Activated naive CD8-positive, alpha-beta T cell treated with anti-CD3 and anti-CD28 coated beads, Interleukin-2, amount 10 ng/mL, durations not matched to agents 7 days and 5 days (primary cell): Measurements from ENCODE around the gene SCAMP3. TPM values are rescaled to one million over a fixed set of nuclear protein-coding genes. Genes with fewer than 3 reads are reported as not detected.
"Not testable (repeated sequence)": the region's sequence is repeated elsewhere in the genome, so short reads cannot be mapped to it uniquely, and the experiment has no call there.

Experiments
- ATAC-seq: fragments of 150-1000 bp; cut with Tn5 transposase; one replicate; pipeline ENCODE4 v1.10.0; 2021; ENCODE audit warnings: low read depth, moderate library complexity
- POLR2A ChIA-PET: fragments of 350-600 bp; sonication (Branson Sonifier 250); formaldehyde crosslinking; loops from one replicate; lab custom pipeline; 2021; ENCODE audit warnings: antibody characterized with exemption; lab: Charles Lee
- DNase-seq: peaks from one replicate; pipeline ENCODE4 v3.0.0; 2021
- H3K27ac Mint-ChIP-seq: one replicate; pipeline ENCODE4 v1.8.0; 2022; ENCODE audit warnings: mild to moderate bottlenecking, mixed read lengths
- H3K27me3 Mint-ChIP-seq: one replicate; pipeline ENCODE4 v1.8.0; 2022; ENCODE audit warnings: mild to moderate bottlenecking, moderate library complexity, mixed read lengths
- H3K36me3 Mint-ChIP-seq: one replicate; pipeline ENCODE4 v1.8.0; 2021; ENCODE audit warnings: mild to moderate bottlenecking, mixed read lengths
- H3K4me1 Mint-ChIP-seq: one replicate; pipeline ENCODE4 v1.8.0; 2021; ENCODE audit warnings: mixed read lengths
- H3K4me3 Mint-ChIP-seq: one replicate; pipeline ENCODE4 v1.8.0; 2022; ENCODE audit warnings: mild to moderate bottlenecking, moderate library complexity, mixed read lengths
- H3K9me3 Mint-ChIP-seq: one replicate; pipeline ENCODE4 v1.8.0; 2021; ENCODE audit warnings: mixed read lengths
- total RNA-seq, 2 experiments: library from RNA; stranded (reverse); gene quantifications; one replicate each; pipeline ENCODE4 v1.2.3, GENCODE V29; 2021

The SCAMP3 gene
- total RNA-seq, 2 experiments from 2014 or later: 81.7 to 84.2 TPM

DNA sequence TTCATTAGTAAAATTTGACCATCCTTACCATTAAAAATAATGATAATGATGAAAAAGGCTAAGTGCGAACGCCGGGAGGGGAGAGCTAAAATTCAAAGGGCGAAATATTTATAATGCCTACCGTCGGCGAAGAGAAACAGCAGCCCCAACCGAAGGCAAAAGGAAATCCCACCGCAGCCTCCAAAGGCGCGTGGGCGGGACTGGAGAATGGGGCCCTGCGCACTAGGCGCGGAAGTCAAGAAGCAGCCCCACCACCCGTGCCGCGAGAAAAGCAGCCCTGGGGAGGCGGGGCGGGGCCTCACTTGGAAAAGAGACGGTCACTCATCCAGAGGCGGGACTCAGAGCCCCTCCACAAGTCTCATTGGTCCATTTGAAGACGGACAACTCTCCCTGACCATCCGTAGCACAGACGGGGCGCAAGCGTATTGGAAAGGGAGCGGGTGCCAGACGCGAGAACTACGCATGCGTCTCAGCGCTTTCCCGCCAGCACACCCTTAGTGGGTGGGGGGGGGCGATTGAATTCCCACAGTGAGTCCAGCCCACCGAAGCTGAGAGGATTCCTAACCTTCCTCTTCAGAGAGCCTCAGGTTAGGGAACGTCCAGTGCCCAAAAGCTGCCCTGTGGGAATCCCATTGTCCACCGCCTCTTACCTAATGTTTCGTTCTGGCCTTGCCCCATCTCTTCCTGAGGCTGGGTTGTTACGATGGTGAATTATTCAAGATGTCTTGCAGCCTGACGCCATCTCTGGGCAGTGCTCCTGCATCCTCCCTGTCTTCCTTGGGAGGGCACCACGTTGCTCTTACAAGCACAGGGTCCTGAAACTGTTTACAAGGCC is 34.7 kb downstream of the SCAMP3 start:
- Mint-ChIP-seq H3K4me3 (peak overlapping the region; percentile 95), H3K36me3 (peaks cover 7% of the 10 kb centered on the region), H3K9me3 (no peaks in the 10 kb centered on the region), H3K27me3 (no peaks in the 10 kb centered on the region), H3K27ac (peak overlapping the region; percentile 92), H3K4me1 (peaks cover 24% of the 10 kb centered on the region)
- POLR2A ChIA-PET: interaction anchor here (0.6 to 2.8 kb wide), 10 partner anchors 10 to 176 kb away, joined by 3 to 32 read pairs (median 13); partner anchors contain the start of genes ADAM15, KRTCAP2, MTX1 and THBS3
- peak; percentile 96 for ATAC-seq
- peak; percentile 96 for DNase-seq

DNA sequence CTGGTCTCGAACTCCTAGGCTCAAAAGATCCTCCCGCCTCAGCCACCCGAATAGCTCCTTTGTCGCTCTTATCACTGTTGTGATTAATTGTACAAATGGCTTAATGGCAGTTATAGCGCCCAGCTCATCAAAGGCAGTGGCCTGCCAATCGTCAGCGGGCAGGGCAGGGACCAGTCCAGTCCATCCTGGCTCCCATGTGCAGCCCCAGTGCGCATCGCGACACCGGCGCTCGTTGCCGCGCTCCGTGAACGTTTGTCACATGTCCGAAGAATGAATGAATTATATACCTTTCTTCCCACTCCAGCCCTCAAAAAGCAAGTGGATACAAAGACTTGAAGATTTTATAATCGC is 35.3 kb downstream of the SCAMP3 start:
- H3K36me3 Mint-ChIP-seq: peaks cover 10% of the 10 kb centered on the region
- H3K27me3 Mint-ChIP-seq: no peaks in the 10 kb centered on the region

DNA sequence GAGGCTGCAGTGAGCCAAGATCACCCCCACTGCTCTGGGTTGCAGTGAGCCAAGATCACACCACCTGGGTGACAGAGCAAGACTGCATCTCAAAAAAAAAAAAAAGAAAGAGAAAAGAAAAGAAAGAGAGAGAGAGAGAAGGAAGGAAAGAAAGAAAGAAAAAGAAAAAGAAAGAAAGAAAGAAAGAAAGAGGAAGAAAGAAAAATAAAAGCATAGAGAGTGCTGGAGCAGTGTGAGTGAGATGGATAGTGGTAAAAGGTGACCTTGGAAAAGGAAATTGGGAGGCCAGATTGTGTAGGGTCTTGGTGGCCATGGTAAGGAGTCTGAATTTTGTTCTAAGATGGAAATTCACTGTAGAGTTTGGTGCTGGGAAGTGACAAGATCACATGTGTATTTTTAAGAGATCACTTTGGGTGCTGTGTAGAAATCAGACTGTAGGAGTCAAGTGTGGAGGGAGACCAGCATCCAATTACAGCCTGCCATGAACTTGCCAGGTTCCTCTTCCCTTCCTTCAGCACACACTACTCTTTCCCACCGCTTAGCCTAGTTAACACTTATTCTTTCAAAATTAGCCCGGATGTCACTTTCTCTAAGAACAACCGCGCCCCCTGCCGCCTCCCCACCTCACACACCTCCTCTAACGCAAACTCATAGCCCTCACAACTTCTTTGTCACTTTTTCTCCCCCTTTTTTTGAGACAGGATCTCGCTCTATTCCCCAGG is 35.8 kb downstream of the SCAMP3 start:
- peaks cover 24% of the 10 kb centered on the region for H3K4me1 Mint-ChIP-seq
- H3K27me3 Mint-ChIP-seq: no peaks in the 10 kb centered on the region
- H3K4me3 Mint-ChIP-seq: peak overlapping the region; percentile 95
- ATAC-seq: peak; percentile 46
- peak overlapping the region; percentile 92 for H3K27ac Mint-ChIP-seq
- H3K36me3 Mint-ChIP-seq: peaks cover 10% of the 10 kb centered on the region
- POLR2A ChIA-PET: interaction anchor here (0.7 to 3.0 kb wide), 11 partner anchors 8 to 175 kb away, joined by 3 to 32 read pairs (median 14); partner anchors contain the start of genes ADAM15, KRTCAP2, MTX1 and THBS3
- H3K9me3 Mint-ChIP-seq: no peaks in the 10 kb centered on the region
- DNase-seq: peak; percentile 84

More for the DNA sequence above, 35.3 kb downstream of the SCAMP3 start:
- no peaks in the 10 kb centered on the region for H3K9me3 Mint-ChIP-seq
- H3K4me1 Mint-ChIP-seq: peaks cover 24% of the 10 kb centered on the region
- H3K27ac Mint-ChIP-seq: peak overlapping the region; percentile 92
- DNase-seq (no peak), ATAC-seq (peak; percentile 31)
- POLR2A ChIA-PET: interaction anchor here (0.6 to 2.8 kb wide), 11 partner anchors 9 to 176 kb away, joined by 3 to 32 read pairs (median 12); partner anchors contain the start of genes ADAM15, KRTCAP2, MTX1 and THBS3
- H3K4me3 Mint-ChIP-seq: peak overlapping the region; percentile 95

DNA sequence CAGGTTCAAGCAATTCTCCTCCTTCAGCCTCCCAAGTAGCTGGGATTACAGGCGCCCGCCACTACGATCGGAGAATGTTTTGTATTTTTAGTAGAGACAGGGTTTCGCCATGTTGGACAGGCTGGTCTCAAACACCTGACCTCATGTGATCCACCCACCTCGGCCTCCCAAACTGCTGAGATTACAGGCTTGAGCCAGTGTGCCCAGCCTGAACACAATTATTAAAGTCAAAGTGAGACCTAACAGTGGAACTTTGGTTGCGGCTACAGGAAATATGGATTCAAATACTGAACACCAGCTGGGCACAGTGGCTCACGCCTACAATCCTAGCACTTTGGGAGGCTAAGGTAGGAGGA is 36.8 kb downstream of the SCAMP3 start:
- not testable (repeated sequence) for H3K9me3 Mint-ChIP-seq, ATAC-seq, H3K27me3 Mint-ChIP-seq, H3K36me3 Mint-ChIP-seq, DNase-seq
- H3K4me3 Mint-ChIP-seq: peak overlapping the region; percentile 95
- peaks cover 24% of the 10 kb centered on the region for H3K4me1 Mint-ChIP-seq
- H3K27ac Mint-ChIP-seq: peak overlapping the region; percentile 92
- POLR2A ChIA-PET: interaction anchor here (2.0 to 3.0 kb wide), 3 partner anchors 16 to 31 kb away, joined by 8 to 15 read pairs (median 10); partner anchors contain the start of genes MTX1 and THBS3

DNA sequence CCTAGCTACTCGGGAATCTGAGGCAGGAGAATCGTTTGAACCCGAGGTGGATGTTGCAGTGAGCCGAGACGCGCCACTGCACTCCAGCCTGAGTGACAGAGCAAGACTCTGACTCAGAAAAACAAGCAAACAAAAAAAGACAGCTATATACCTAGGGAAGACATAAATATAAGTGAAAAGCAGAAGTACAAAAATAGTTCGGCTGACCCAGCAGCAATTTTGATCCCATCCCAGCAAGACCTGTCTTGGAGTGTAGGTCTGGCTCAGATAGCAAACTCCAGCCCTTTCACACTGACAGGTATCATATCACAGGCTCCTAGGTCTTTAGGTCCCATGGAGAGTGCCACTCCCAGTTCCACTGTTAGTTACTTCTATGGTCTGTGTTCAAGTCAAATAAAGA is 39.1 kb downstream of the SCAMP3 start:
- POLR2A ChIA-PET: interaction anchor here (0.6 to 3.0 kb wide), 3 partner anchors 14 to 49 kb away, joined by 3 to 15 read pairs (median 3); partner anchors contain the start of genes MTX1 and THBS3
- H3K4me3 Mint-ChIP-seq: no peak overlapping the region
- ATAC-seq: no peak

DNA sequence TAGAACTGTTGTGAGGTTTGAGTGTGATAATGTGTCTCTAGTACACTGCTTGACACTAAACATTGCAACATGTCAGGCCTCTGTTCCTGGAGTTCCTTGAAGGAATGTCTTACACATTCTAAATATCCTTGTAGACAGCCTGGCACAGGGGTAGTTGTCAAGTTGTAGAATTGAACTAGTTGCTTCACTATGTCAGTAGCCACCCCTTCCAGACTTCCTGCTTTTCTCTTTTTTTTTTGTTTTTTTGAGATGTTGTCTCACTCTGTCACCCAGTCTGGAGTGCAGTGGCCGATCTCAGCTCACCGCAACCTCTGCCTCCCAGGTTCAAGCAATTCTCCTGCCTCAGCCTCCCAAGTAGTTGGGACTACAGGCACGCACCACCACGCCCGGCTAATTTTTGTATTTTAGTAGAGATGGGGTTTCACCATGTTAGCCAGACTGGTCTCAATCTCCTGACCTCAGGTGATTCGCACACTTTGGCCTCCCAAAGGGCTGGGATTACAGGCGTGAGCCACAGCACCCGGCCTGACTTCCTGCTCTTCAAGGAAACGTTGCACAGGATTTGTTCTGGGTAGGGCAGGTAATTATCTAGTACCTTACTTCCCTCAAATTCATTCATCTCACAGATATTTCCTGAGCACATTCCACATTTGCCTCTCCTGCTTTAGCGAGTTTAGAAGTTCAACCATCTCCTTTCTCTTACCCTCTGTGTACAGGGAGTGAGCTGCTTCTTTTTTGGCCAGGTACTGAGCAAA is 41.8 kb downstream of the SCAMP3 start:
- not testable (repeated sequence) for H3K9me3 Mint-ChIP-seq, H3K27me3 Mint-ChIP-seq, ATAC-seq, H3K36me3 Mint-ChIP-seq, DNase-seq, H3K4me3 Mint-ChIP-seq
- Mint-ChIP-seq H3K27ac (peak overlapping the region; percentile 91), H3K4me1 (peaks cover 23% of the 10 kb centered on the region)
- POLR2A ChIA-PET: interaction anchor here (2.9 kb wide), 1 partner anchor 12 kb away, joined by 17 read pairs; the partner anchor contains the start of genes MTX1 and THBS3

More for the DNA sequence above, 39.1 kb downstream of the SCAMP3 start:
- Mint-ChIP-seq H3K36me3 (peaks cover 13% of the 10 kb centered on the region), H3K9me3 (no peaks in the 10 kb centered on the region), H3K27ac (no peak overlapping the region), H3K27me3 (no peaks in the 10 kb centered on the region), H3K4me1 (peaks cover 36% of the 10 kb centered on the region)
- DNase-seq: no peak

DNA sequence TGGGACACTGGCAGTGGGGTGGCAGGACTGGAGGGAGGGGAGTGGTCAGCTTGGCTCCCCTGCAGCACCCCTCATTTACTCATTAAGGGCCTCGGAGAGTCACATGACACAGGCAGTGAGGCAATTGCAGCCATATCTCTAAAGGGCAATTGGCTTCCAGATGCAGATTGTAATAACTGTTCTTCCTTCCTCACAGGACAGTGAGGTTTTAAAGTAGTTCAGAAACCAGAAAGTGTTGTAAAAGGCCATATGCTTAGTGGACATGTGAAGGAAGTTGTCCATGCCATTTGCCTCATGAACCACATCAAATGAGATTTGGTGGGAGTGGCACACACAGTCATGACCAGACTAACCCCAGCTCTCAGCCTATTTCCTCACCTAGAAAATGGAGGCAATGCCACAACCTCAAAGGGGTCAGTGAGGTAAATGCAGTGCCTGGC is 42.5 kb downstream of the SCAMP3 start:
- Mint-ChIP-seq H3K27ac (peak overlapping the region; percentile 91), H3K4me1 (peaks cover 24% of the 10 kb centered on the region), H3K36me3 (peaks cover 9% of the 10 kb centered on the region), H3K27me3 (no peaks in the 10 kb centered on the region), H3K4me3 (peak overlapping the region; percentile 68), H3K9me3 (no peaks in the 10 kb centered on the region)
- no peak for DNase-seq
- peak; percentile 40 for ATAC-seq
- POLR2A ChIA-PET: interaction anchor here (0.5 to 2.9 kb wide), 4 partner anchors 12 to 61 kb away, joined by 4 to 17 read pairs (median 9); partner anchors contain the start of genes MTX1 and THBS3

DNA sequence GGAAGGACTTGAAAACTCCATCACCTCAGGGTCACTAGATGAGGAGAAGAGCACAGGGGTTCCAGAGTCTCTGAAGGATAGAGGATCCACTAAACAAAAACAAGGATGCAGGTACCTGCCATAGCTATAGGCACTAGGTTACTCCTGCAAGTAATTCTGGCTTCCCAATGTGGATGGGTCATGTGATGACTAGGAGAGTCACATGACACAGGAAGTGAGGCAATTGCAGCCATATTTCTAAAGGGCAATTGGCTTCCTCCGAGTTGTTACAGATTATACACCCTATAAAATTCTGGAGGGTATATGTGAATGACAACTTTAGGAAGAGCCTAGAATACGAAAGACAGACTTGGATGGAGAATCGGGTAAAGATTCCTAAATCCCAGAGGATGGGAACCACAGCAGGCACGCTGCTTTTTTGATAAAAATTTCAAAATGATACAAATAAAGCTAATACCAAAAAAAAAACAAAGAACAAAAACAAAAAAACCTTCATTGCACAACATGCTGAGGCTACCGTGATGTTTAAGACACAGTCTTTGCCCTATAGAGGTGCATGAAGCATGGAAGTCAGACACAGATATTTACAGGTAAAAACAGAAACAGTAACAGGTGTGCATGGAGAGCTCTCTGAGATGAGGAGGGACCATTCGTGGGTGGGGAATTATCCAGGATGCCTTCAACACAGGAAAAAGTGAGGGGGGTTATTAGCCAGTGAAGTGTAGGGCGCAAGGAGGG is 43.1 kb downstream of the SCAMP3 start:
- H3K4me1 Mint-ChIP-seq: peaks cover 24% of the 10 kb centered on the region
- no peaks in the 10 kb centered on the region for H3K9me3 Mint-ChIP-seq
- H3K27ac Mint-ChIP-seq: peak overlapping the region; percentile 91
- ATAC-seq (no peak), DNase-seq (no peak)
- H3K36me3 Mint-ChIP-seq: peaks cover 9% of the 10 kb centered on the region
- H3K4me3 Mint-ChIP-seq: peak overlapping the region; percentile 68
- POLR2A ChIA-PET: interaction anchor here (0.5 to 2.9 kb wide), 4 partner anchors 11 to 62 kb away, joined by 4 to 17 read pairs (median 9); partner anchors contain the start of genes MTX1 and THBS3
- H3K27me3 Mint-ChIP-seq: no peaks in the 10 kb centered on the region

DNA sequence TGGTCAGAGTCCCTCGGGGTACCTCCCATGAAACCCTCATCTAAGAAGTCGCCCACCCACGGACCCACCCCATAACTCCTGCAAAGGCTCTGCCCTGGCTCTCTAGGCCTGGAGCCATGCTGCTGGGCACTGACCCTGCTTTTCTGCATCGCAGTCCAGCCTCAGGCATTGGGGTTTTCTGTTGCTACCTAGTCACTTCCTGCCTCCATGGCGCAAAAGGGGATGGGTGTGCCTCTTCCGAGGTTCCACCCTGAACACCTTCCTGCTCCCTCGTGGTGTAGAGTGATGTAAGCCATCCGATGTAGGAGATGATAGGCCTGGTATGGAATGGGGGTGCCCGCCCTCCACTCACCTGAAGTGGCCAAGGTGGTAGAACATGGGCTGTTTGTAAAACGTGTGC is 47.5 kb downstream of the SCAMP3 start:
- POLR2A ChIA-PET: not testable (repeated sequence)

DNA sequence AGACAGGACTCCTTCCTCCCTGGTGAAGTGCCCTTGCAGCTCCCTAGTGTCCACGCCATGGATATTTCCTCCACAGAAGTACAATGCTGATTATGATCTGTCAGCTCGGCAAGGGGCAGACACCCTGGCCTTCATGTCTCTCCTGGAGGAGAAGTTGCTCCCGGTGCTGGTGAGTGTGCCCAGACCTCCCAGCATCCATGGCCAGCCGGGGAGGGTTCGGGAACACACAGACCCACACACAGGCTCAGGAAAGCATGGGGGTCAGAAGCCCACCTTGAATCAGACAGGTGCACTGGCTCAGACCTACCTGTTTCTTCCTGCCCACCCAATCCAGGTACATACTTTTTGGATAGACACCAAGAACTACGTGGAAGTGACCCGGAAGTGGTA is 50.1 kb downstream of the SCAMP3 start:
- H3K4me3 Mint-ChIP-seq, H3K27me3 Mint-ChIP-seq, H3K27ac Mint-ChIP-seq, H3K9me3 Mint-ChIP-seq, H3K36me3 Mint-ChIP-seq, DNase-seq, POLR2A ChIA-PET, ATAC-seq: not testable (repeated sequence)
- H3K4me1 Mint-ChIP-seq: peaks cover 22% of the 10 kb centered on the region

More for the DNA sequence above, 47.5 kb downstream of the SCAMP3 start:
- not testable (repeated sequence) for H3K27me3 Mint-ChIP-seq, DNase-seq, H3K36me3 Mint-ChIP-seq, H3K27ac Mint-ChIP-seq, H3K9me3 Mint-ChIP-seq, H3K4me3 Mint-ChIP-seq
- peaks cover 19% of the 10 kb centered on the region for H3K4me1 Mint-ChIP-seq
- peak; percentile 20 for ATAC-seq

DNA sequence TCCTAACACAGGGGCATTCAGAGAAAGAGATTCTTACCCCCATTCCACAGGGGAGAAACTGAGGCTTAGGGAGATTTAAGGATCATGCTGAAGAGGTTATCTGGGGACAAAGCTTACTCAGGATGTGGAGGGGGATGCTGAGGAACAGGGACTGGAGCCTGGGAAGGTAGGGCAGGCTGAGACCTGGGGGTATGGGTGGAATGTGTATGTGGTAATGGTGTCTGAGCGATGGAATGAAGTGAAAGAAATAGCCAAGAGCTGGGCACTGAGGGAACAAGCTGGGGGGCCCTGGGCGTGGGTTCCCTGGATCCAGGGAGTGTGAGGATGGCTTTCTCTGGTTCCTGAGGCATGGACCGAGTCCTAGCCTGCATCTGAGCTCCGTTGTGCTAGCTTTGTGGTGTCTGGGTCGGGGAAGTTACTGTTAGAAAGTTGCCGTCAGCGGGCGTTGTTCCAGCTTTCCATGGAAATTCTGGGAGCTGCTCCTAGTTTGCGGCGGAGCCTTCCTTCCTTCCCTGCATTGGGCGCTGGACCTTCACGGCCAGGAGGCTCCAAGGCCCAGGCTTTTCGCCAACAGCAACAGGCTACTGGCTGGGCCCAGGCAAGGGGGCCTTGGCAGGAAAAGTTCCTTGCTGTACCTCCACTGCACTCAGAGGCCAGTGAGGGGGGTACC is 50.6 kb downstream of the SCAMP3 start:
- H3K27ac Mint-ChIP-seq, H3K4me3 Mint-ChIP-seq, DNase-seq, ATAC-seq, H3K36me3 Mint-ChIP-seq, H3K27me3 Mint-ChIP-seq, POLR2A ChIA-PET, H3K9me3 Mint-ChIP-seq: not testable (repeated sequence)
- H3K4me1 Mint-ChIP-seq: peaks cover 26% of the 10 kb centered on the region
